Gastroesophageal sphincter (tissue), 3 donors: ENCODE measurements around the gene MED16.

Experiments used
- CTCF ChIP-seq, 4 experiments: fragments of 200-600 bp in 2 of 4; fragments of 450-650 bp in 2 of 4; sonication (generic) in 1 of 4; IDR thresholded peaks; one replicate each; pipeline ENCODE4 v1.5.1; 2017 to 2019; ENCODE audit warnings: antibody characterized with exemption in 4 of 4, mild to moderate bottlenecking in 2 of 4, moderate library complexity in 2 of 4
- POLR2A ChIP-seq, 2 donors: fragments of 450-650 bp; IDR thresholded peaks; one replicate each; pipeline ENCODE4 v1.6.1; 2017; ENCODE audit warnings: antibody characterized with exemption in 2 of 2, mild to moderate bottlenecking in 2 of 2, moderate library complexity in 1 of 2
- POLR2AphosphoS5 ChIP-seq: sonication (generic); formaldehyde crosslinking; IDR thresholded peaks from one replicate; pipeline ENCODE4 v1.6.1; 2017; ENCODE audit warnings: antibody characterized with exemption

DNA sequence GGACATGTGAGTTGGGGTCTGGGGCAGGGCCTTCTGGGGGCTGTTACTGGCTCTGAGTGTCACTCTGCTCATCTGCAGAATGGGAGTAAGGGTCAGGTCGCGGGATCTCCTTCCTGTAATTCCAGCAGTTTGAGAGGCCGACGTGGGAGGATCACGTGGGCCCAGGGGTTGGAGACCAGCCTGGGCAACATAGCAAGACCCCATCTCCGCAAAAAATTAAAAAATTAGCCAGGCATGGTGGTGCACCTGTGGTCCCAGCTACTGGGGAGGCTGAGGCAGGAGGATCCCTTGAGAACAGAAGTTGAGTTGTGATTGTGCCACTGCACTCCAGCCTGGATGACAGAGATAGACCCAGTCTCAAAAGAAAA is 36.9 kb upstream of the MED16 start:
- TF ChIP-seq POLR2AphosphoS5: no peak
- TF ChIP-seq CTCF (IDR thresholded peaks at IDR 0.05): no peak
- no peak for TF ChIP-seq POLR2A (IDR thresholded peaks at IDR 0.05)
